Neuron (in vitro differentiated cells): ENCODE data around the gene ADAMTS7.
"Not testable (repeated sequence)": the region's sequence is repeated elsewhere in the genome, so short reads cannot be mapped to it uniquely, and the experiment has no call there.

Source experiments
- H2AFZ ChIP-seq: one replicate; pipeline ENCODE4 v1.6.1; 2013; ENCODE audit warnings: low read depth, mild to moderate bottlenecking, inconsistent platforms, low read length, moderate library complexity
- H3K27me3 ChIP-seq: one replicate; pipeline ENCODE4 v1.6.1; 2013; ENCODE audit warnings: low read length; ENCODE audit not compliant: insufficient read depth
- H3K36me3 ChIP-seq: one replicate; pipeline ENCODE4 v1.6.1; 2013; ENCODE audit warnings: low read length; ENCODE audit not compliant: insufficient read depth
- H3K4me1 ChIP-seq: one replicate; pipeline ENCODE4 v1.6.1; 2013; ENCODE audit warnings: low read length; ENCODE audit not compliant: insufficient read depth
- H3K4me3 ChIP-seq: 2 replicates; pipeline ENCODE4 v1.5.1; 2013; ENCODE audit warnings: mild to moderate bottlenecking, low read length, moderate library complexity
- H3K9me3 ChIP-seq: one replicate; pipeline ENCODE4 v1.6.1; 2013; ENCODE audit warnings: low read length

ADAMTS7 gene

GRCh38 chr15:78790027-78790426 is 21.2 kb downstream of the ADAMTS7 start:
- H3K4me1 ChIP-seq, result no peaks in the 10 kb centered on the region
- no peak overlapping the region for H3K4me3 ChIP-seq
- H3K9me3 ChIP-seq, result peaks cover 1% of the 10 kb centered on the region
- H3K36me3 ChIP-seq, result peaks cover 71% of the 10 kb centered on the region
- no peaks in the 10 kb centered on the region for H3K27me3 ChIP-seq
- H2AFZ ChIP-seq, result no peak overlapping the region

GRCh38 chr15:78789615-78790014 is 21.6 kb downstream of the ADAMTS7 start:
- Histone ChIP-seq H3K36me3 (peaks cover 66% of the 10 kb centered on the region), H3K4me1 (no peaks in the 10 kb centered on the region), H3K27me3 (no peaks in the 10 kb centered on the region), H2AFZ (no peak overlapping the region), H3K4me3 (no peak overlapping the region), H3K9me3 (peaks cover 1% of the 10 kb centered on the region)

GRCh38 chr15:78788016-78788660 is 23.1 kb downstream of the ADAMTS7 start:
- Histone ChIP-seq H3K4me1 (no peaks in the 10 kb centered on the region), H3K9me3 (peaks cover 1% of the 10 kb centered on the region), H3K4me3 (no peak overlapping the region), H2AFZ (no peak overlapping the region), H3K27me3 (no peaks in the 10 kb centered on the region), H3K36me3 (peaks cover 60% of the 10 kb centered on the region)

- not testable (repeated sequence) for H2AFZ ChIP-seq, H3K27me3 ChIP-seq, H3K4me1 ChIP-seq, H3K9me3 ChIP-seq, H3K4me3 ChIP-seq
- peaks cover 26% of the 10 kb centered on the region for H3K36me3 ChIP-seq
These were observed 28.9 kb downstream of the ADAMTS7 start for GRCh38 chr15:78782402-78782801.

- H3K4me1 ChIP-seq, H3K9me3 ChIP-seq, H3K4me3 ChIP-seq, H3K27me3 ChIP-seq, H2AFZ ChIP-seq: not testable (repeated sequence)
- H3K36me3 ChIP-seq, result peaks cover 17% of the 10 kb centered on the region
These were observed 29.9 kb downstream of the ADAMTS7 start for GRCh38 chr15:78781381-78781780.

- not testable (repeated sequence) for H3K4me1 ChIP-seq, H3K27me3 ChIP-seq, H2AFZ ChIP-seq, H3K4me3 ChIP-seq, H3K36me3 ChIP-seq, H3K9me3 ChIP-seq
These were observed 31.3 kb downstream of the ADAMTS7 start for GRCh38 chr15:78779975-78780374.

GRCh38 chr15:78779176-78779785 is 32.0 kb downstream of the ADAMTS7 start:
- H3K9me3 ChIP-seq, H3K27me3 ChIP-seq, H3K36me3 ChIP-seq, H3K4me1 ChIP-seq, H2AFZ ChIP-seq, H3K4me3 ChIP-seq: not testable (repeated sequence)

- H3K9me3 ChIP-seq, result no peaks in the 10 kb centered on the region
- H3K36me3 ChIP-seq, result peaks cover 5% of the 10 kb centered on the region
- H3K4me1 ChIP-seq, result no peaks in the 10 kb centered on the region
- no peak overlapping the region for H3K4me3 ChIP-seq
- no peaks in the 10 kb centered on the region for H3K27me3 ChIP-seq
- no peak overlapping the region for H2AFZ ChIP-seq
These were observed 32.8 kb downstream of the ADAMTS7 start for GRCh38 chr15:78778422-78778821.

- H2AFZ ChIP-seq, H3K9me3 ChIP-seq, H3K36me3 ChIP-seq, H3K27me3 ChIP-seq, H3K4me1 ChIP-seq, H3K4me3 ChIP-seq: not testable (repeated sequence)
These were observed 33.3 kb downstream of the ADAMTS7 start for GRCh38 chr15:78777953-78778345.

GRCh38 chr15:78777290-78777952 is 33.8 kb downstream of the ADAMTS7 start:
- H3K27me3 ChIP-seq, H2AFZ ChIP-seq, H3K4me3 ChIP-seq, H3K4me1 ChIP-seq, H3K9me3 ChIP-seq, H3K36me3 ChIP-seq: not testable (repeated sequence)

GRCh38 chr15:78776046-78776925 is 35.0 kb downstream of the ADAMTS7 start:
- not testable (repeated sequence) for H3K4me3 ChIP-seq, H2AFZ ChIP-seq, H3K36me3 ChIP-seq, H3K9me3 ChIP-seq, H3K4me1 ChIP-seq, H3K27me3 ChIP-seq

GRCh38 chr15:78775472-78775871 is 35.8 kb downstream of the ADAMTS7 start:
- Histone ChIP-seq H3K4me1 (no peaks in the 10 kb centered on the region), H2AFZ (no peak overlapping the region), H3K4me3 (no peak overlapping the region), H3K27me3 (no peaks in the 10 kb centered on the region), H3K36me3 (peaks cover 2% of the 10 kb centered on the region), H3K9me3 (no peaks in the 10 kb centered on the region)

- H2AFZ ChIP-seq, H3K4me1 ChIP-seq, H3K9me3 ChIP-seq, H3K4me3 ChIP-seq, H3K36me3 ChIP-seq, H3K27me3 ChIP-seq: not testable (repeated sequence)
These were observed 36.7 kb downstream of the ADAMTS7 start for GRCh38 chr15:78774451-78774990.
